ENCODE measurements around the gene SND1.

DNA sequence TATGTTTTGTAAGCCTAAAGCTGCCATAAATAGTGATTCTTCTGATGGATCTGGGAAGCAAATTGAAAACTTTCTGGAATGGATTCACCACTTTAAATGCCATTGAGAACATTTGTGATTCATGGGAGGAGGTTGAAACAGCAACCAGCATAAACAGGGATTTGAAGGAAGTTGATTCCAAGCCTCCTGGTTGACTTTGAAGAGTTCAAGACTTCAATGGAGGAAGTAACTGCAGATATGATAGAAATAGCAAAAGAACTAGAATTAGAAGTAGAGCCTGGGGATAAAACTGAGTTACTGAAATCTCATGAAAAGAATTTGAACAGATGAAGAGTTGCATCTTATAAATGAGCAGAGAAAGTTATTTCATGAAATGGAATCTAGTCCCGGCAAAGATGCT, 280.1 kb downstream of the SND1 start:
- TF ChIP-seq, protein P1, sequence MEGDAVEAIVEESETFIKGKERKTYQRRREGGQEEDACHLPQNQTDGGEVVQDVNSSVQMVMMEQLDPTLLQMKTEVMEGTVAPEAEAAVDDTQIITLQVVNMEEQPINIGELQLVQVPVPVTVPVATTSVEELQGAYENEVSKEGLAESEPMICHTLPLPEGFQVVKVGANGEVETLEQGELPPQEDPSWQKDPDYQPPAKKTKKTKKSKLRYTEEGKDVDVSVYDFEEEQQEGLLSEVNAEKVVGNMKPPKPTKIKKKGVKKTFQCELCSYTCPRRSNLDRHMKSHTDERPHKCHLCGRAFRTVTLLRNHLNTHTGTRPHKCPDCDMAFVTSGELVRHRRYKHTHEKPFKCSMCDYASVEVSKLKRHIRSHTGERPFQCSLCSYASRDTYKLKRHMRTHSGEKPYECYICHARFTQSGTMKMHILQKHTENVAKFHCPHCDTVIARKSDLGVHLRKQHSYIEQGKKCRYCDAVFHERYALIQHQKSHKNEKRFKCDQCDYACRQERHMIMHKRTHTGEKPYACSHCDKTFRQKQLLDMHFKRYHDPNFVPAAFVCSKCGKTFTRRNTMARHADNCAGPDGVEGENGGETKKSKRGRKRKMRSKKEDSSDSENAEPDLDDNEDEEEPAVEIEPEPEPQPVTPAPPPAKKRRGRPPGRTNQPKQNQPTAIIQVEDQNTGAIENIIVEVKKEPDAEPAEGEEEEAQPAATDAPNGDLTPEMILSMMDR (IDR thresholded peaks at IDR 0.05 in 8 of 11, conservative IDR thresholded peaks at IDR 0.05 in 3 of 11): no peak
- no peak for TF ChIP-seq POLR2A (IDR thresholded peaks at IDR 0.05)
- TF ChIP-seq POLR2AphosphoS5 (IDR thresholded peaks at IDR 0.05): no peak
